DMS114 treated with DMSO at 0.1 percent for 48 hours (cell line): ENCODE data around the gene TAF11L2.
"Not testable (repeated sequence)": the region's sequence is repeated elsewhere in the genome, so short reads cannot be mapped to it uniquely, and the experiment has no call there.

Source experiments
- DNase-seq: peaks from one replicate; lab custom pipeline; 2025; ENCODE audit not compliant: unreplicated experiment; lab: John Stamatoyannopoulos, UW

Gene TAF11L2

DNA sequence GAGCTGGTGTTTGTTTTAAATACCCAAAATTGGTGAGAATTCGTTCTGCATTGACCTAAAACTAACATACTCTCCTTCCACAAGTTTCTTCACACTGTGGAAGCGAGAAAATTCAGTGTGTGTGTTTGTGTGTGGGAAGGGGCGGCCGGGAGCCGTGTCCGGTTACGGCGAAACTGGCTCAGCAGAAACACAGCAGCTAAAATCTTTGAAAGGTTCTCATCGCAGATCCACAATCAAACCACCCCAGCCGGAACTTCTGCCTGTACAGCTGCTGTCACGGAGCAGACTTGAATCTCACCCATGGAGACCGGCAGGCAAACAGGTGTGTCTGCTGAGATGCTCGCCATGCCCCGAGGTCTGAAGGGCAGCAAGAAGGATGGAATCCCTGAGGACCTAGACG, 26.9 kb downstream of the TAF11L2 start, which contains the start of gene TAF11L5:
Gene TAF11L5, plus strand, starts transcription at position 301 of the 400 bp plus-strand sequence.
- not testable (repeated sequence) for DNase-seq

- DNase-seq: not testable (repeated sequence)
These were observed 28.5 kb downstream of the TAF11L2 start for GRCh38 chr5:17526504-17526903.

DNA sequence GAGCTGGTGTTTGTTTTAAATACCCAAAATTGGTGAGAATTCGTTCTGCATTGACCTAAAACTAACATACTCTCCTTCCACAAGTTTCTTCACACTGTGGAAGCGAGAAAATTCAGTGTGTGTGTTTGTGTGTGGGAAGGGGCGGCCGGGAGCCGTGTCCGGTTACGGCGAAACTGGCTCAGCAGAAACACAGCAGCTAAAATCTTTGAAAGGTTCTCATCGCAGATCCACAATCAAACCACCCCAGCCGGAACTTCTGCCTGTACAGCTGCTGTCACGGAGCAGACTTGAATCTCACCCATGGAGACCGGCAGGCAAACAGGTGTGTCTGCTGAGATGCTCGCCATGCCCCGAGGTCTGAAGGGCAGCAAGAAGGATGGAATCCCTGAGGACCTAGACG, 30.3 kb downstream of the TAF11L2 start, which contains the start of gene TAF11L6:
Gene TAF11L6, plus strand, starts transcription at position 301 of the 400 bp plus-strand sequence.
- DNase-seq: not testable (repeated sequence)
